ENCODE results near the gene TENT4B.

TENT4B gene

GRCh38 chr16:50273382-50273690, 120.2 kb downstream of the TENT4B start:
- no peak for DNase-seq

GRCh38 chr16:50273888-50274325, 120.8 kb downstream of the TENT4B start:
- no peak for DNase-seq

GRCh38 chr16:50274326-50275097, 121.4 kb downstream of the TENT4B start:
- DNase-seq: no peak

GRCh38 chr16:50275098-50275415, 122.0 kb downstream of the TENT4B start:
- DNase-seq: no peak

GRCh38 chr16:50275428-50276325, 122.6 kb downstream of the TENT4B start:
- DNase-seq: no peak

GRCh38 chr16:50276326-50276640, 123.2 kb downstream of the TENT4B start:
- no peak for DNase-seq

GRCh38 chr16:50276801-50277555, 123.9 kb downstream of the TENT4B start:
- DNase-seq: no peak

- DNase-seq: no peak
Observed at GRCh38 chr16:50278251-50278650, 125.1 kb downstream of the TENT4B start.

GRCh38 chr16:50279504-50279865, 126.4 kb downstream of the TENT4B start:
- no peak for DNase-seq

- DNase-seq: no peak
Observed at GRCh38 chr16:50280932-50281331, 127.8 kb downstream of the TENT4B start.

All from activated CD8-positive, alpha-beta memory T cell treated with anti-CD3 and anti-CD28 coated beads, Interleukin-2, amount 50 U/mL, for 48 hours (primary cell).